ENCODE data around the gene C1QTNF4.
A peak's percentile ranks its signal among the peaks of the same experiment; 100 is the strongest.
"Not testable (repeated sequence)": the region's sequence is repeated elsewhere in the genome, so short reads cannot be mapped to it uniquely, and the experiment has no call there.

C1QTNF4 gene

DNA sequence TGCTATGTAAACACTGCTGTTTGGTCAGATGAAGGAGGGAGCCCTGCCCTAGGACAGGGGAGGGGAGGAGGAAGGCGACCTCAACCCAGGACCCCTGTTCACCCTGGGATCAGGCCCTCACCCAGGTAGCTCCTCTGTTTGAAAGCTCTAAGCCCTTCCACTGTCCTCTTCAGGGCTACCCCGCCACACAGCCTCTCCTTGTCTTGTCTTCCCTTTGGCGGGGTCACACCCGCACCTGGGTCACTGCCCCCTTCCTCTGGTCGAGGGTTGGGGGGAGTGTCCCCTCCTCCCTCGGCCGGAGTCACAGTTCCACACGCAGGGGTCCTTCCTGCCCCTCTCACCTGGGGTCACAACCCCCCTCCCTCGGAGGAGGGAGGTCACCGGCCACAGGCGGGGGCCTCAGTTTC is 29.3 kb downstream of the C1QTNF4 start:
- Histone ChIP-seq H3K4me1 (ENCODE audit: control insufficient read depth in 1 of 2, insufficient read depth in 2 of 2, low read length in 2 of 2) (peaks cover 0 to 13% of the 10 kb centered on the region in 2 donors), H3K9me3 (ENCODE audit: control insufficient read depth in 1 of 2, low read length in 2 of 2) (no peaks in the 10 kb centered on the region), H3K27me3 (ENCODE audit: low read depth, low read length) (no peaks in the 10 kb centered on the region), H3K27ac (ENCODE audit: low read length) (peak overlapping the region; percentile 23), H3K36me3 (ENCODE audit: control insufficient read depth in 1 of 2, insufficient read depth in 2 of 2, low read length in 2 of 2) (peaks cover under 1 to 7% of the 10 kb centered on the region in 2 donors), H3K4me3 (ENCODE audit: low read depth in 1 of 2, low read length in 2 of 2) (peak overlapping the region; percentile 81 to 96)

DNA sequence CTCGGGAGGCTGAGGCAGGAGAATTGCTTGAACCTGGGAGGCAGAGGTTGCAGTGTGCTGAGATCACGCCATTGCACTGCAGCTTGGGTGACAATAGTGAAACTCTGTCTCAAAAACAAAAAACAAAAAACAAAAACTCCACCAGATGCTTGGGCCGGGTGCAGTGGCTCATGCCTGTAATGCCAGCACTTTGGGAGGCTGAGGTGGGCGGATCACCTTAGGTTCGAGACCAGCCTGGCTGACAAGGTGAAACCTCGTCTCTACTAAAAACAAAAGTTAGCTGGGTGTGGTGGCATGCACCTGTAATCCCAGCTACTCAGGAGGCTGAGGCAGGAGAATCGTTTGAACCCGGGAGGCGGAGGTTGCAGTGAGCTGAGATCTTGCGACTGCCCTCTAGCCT is 29.8 kb downstream of the C1QTNF4 start:
- H3K4me1 ChIP-seq (ENCODE audit: control insufficient read depth in 1 of 2, insufficient read depth in 2 of 2, low read length in 2 of 2), result peaks cover 0 to 13% of the 10 kb centered on the region in 2 donors
- not testable (repeated sequence) for H3K4me3 ChIP-seq (ENCODE audit: low read depth in 1 of 2, low read length in 2 of 2)

DNA sequence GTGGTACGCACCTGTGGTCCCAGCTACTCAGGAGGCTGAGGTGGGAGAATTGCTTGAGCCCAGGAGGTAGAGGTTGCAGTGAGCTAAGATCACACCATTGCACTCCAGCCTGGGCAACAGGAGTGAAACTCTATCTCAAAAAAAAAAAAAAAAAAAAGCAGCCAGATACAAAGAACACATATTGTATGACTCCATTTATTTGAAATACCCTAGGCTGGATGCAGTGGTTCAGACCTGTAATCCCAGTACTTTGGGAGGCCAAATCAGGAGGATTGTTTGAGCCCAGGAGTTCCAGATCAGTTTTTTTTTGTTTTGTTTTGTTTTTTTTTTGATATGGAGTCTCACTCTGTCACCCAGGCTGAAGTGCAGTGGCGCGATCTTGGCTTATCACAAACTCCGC is 31.8 kb downstream of the C1QTNF4 start:
- H3K4me3 ChIP-seq (ENCODE audit: low read depth in 1 of 2, low read length in 2 of 2); H3K27me3 ChIP-seq (ENCODE audit: low read depth, low read length); H3K36me3 ChIP-seq (ENCODE audit: control insufficient read depth in 1 of 2, insufficient read depth in 2 of 2, low read length in 2 of 2); H3K27ac ChIP-seq (ENCODE audit: low read length); H3K9me3 ChIP-seq (ENCODE audit: control insufficient read depth in 1 of 2, low read length in 2 of 2): not testable (repeated sequence)
- peaks cover 0 to 13% of the 10 kb centered on the region in 2 donors for H3K4me1 ChIP-seq (ENCODE audit: control insufficient read depth in 1 of 2, insufficient read depth in 2 of 2, low read length in 2 of 2)

More for the DNA sequence above, 29.8 kb downstream of the C1QTNF4 start:
- not testable (repeated sequence) for H3K36me3 ChIP-seq (ENCODE audit: control insufficient read depth in 1 of 2, insufficient read depth in 2 of 2, low read length in 2 of 2); H3K27me3 ChIP-seq (ENCODE audit: low read depth, low read length); H3K9me3 ChIP-seq (ENCODE audit: control insufficient read depth in 1 of 2, low read length in 2 of 2); H3K27ac ChIP-seq (ENCODE audit: low read length)

DNA sequence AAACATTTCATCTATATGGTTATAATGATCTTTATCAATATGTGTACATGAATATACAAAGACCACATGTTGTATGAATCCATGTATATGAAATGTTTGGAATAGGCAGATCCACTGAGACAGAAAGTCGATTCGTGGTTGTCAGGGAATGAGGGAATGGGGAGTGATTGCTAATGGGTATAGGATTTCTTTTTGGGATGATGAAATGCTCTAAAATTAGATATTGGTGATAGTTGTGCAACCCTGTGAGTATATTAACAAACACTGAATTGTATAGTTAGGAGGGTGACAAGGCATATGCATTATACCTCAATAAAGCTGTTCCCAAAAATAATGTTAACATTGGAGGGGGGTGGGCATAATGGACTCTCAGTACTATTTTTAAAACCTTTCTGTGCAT is 33.8 kb downstream of the C1QTNF4 start:
- no peaks in the 10 kb centered on the region for H3K36me3 ChIP-seq (ENCODE audit: control insufficient read depth in 1 of 2, insufficient read depth in 2 of 2, low read length in 2 of 2)
- H3K9me3 ChIP-seq (ENCODE audit: control insufficient read depth in 1 of 2, low read length in 2 of 2), result no peaks in the 10 kb centered on the region
- no peaks in the 10 kb centered on the region for H3K27me3 ChIP-seq (ENCODE audit: low read depth, low read length)
- no peak overlapping the region for H3K4me3 ChIP-seq (ENCODE audit: low read depth in 1 of 2, low read length in 2 of 2)
- H3K27ac ChIP-seq (ENCODE audit: low read length), result no peak overlapping the region
- peaks cover 0 to 4% of the 10 kb centered on the region in 2 donors for H3K4me1 ChIP-seq (ENCODE audit: control insufficient read depth in 1 of 2, insufficient read depth in 2 of 2, low read length in 2 of 2)

DNA sequence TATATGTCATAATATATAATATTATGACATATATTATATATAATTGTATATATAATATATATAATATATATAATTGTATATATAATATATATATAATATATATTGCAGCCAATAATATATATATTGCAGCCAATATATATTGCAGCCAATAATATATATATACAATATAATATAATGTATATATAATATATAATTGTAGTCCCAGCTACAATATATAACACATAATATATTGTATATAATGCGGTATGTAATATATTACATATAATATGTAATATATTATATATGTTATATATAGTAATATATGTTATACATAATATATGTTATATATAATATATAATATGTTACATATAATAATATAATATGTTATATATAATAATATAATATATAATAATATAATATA is 35.5 kb downstream of the C1QTNF4 start:
- Histone ChIP-seq H3K27ac (ENCODE audit: low read length) (no peak overlapping the region), H3K9me3 (ENCODE audit: control insufficient read depth in 1 of 2, low read length in 2 of 2) (no peaks in the 10 kb centered on the region), H3K4me1 (ENCODE audit: control insufficient read depth in 1 of 2, insufficient read depth in 2 of 2, low read length in 2 of 2) (no peaks in the 10 kb centered on the region), H3K27me3 (ENCODE audit: low read depth, low read length) (no peaks in the 10 kb centered on the region), H3K4me3 (ENCODE audit: low read depth in 1 of 2, low read length in 2 of 2) (no peak overlapping the region), H3K36me3 (ENCODE audit: control insufficient read depth in 1 of 2, insufficient read depth in 2 of 2, low read length in 2 of 2) (no peaks in the 10 kb centered on the region)

DNA sequence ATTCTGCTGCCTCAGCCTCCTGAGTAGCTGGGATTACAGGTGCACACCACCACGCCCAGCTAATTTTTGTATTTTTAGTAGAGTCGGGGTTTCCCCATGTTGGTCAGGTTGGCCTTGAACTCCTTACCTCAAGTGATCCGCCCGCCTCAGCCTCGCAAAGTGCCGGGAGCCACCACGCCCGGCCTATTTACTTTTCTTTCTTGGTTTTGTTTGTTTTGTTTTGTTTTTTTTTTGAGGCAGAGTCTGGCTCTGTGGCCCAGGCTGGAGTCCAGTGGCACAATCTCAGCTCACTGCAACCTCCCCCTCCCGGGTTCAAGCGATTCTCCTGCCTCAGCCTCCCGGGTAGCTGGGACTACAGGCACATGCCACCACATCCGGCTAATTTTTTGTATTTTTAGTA is 37.2 kb downstream of the C1QTNF4 start:
- H3K4me1 ChIP-seq (ENCODE audit: control insufficient read depth in 1 of 2, insufficient read depth in 2 of 2, low read length in 2 of 2); H3K36me3 ChIP-seq (ENCODE audit: control insufficient read depth in 1 of 2, insufficient read depth in 2 of 2, low read length in 2 of 2); H3K9me3 ChIP-seq (ENCODE audit: control insufficient read depth in 1 of 2, low read length in 2 of 2); H3K27me3 ChIP-seq (ENCODE audit: low read depth, low read length); H3K27ac ChIP-seq (ENCODE audit: low read length); H3K4me3 ChIP-seq (ENCODE audit: low read depth in 1 of 2, low read length in 2 of 2): not testable (repeated sequence)

DNA sequence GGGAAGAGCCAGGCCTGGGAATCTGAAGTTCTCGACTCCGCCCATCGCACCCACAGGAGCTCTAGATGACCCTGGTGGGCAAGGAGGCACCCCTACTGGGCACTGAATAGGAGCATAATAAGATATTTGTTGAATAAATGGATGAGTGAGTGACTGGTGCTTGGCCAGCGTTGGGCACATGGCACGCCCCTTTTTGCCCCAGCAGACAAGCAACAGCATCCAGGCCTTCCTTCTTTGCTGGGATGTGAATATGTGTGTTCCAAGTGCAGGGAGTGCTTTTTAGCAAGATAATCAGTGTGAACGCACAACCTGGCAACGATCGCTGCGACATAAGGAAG is 40.8 kb downstream of the C1QTNF4 start:
- H3K4me1 ChIP-seq (ENCODE audit: control insufficient read depth in 1 of 2, insufficient read depth in 2 of 2, low read length in 2 of 2), result peaks cover 10 to 13% of the 10 kb centered on the region in 2 donors
- H3K36me3 ChIP-seq (ENCODE audit: control insufficient read depth in 1 of 2, insufficient read depth in 2 of 2, low read length in 2 of 2), result peaks cover 0 to 10% of the 10 kb centered on the region in 2 donors
- no peaks in the 10 kb centered on the region for H3K9me3 ChIP-seq (ENCODE audit: control insufficient read depth in 1 of 2, low read length in 2 of 2)
- no peaks in the 10 kb centered on the region for H3K27me3 ChIP-seq (ENCODE audit: low read depth, low read length)
- peak overlapping the region; percentile 31 for H3K27ac ChIP-seq (ENCODE audit: low read length)
- H3K4me3 ChIP-seq (ENCODE audit: low read depth in 1 of 2, low read length in 2 of 2), result peak overlapping the region; percentile 76 to 100

DNA sequence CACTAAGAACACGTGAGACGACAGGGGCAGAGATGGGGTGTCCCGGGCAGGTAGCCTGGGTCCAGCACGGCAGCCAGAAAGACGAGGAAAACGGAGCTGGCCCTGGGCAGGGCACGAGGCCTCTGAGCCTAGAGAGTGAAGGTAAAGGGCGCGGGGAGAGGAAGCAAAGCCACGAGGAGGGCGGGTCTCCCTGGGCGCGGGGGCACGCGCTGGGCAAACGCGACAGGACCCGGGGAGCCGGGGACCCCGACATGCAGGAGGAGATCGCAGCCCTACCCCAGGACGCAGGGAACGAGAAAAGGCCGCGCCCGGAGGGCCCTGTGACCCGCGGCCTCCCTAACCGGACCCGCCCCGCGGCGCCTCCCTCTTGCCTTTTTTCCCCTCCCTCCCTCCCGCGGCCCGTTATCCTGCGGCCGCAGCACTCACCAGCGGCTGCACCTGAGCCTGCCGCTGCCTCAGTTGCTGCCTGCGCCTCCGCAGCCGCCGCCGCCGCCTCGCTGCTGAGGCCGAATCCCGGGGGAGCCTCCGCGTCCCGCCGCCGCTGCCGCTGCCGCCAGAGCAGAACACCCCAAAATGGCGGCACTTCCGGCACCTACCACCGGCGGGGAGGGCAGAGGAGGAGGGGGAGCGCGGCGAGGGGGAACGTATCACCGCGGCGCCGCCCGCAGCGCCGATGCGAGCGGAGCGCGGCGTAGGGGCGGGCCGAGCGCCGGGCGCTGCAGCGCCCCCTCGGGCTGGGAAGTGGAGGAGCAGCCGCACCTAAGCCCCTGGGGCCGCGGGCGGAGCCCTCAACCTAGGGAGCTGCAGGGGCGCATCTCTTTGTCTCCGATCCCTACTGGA is 41.4 kb downstream of the C1QTNF4 start, which contains the start of gene CELF1:
TSS of gene CELF1 (minus strand) at position 567 of the 840 bp plus-strand sequence. CDS start 53,609 bp downstream, outside the sequence.
- H3K4me3 ChIP-seq (ENCODE audit: low read depth in 1 of 2, low read length in 2 of 2), result peak within 1 kb of the TSS; percentile 93 to 100

DNA sequence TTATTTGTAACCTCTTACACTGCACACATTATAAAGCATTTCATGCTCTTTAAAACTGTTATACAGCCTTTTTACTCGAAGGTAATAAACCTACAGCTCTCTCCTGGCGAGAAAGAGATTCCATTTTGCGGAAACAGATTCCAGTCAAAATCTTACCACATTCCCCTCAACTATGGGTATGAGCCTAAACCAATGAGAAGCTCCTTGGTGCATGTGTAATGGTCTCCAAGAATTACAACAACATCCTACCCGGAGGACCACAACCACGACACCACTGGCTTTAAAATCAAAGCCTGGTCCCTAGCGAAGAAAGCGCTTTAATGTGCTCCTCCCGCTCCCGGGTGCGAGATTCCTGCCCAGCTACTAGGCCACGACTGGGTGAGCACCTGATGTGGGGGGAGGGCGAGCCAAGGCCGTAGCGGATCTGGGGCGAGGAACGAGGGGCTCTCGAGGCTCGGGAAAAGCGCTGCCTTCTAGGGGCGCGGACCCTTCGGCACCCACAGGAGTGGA is 42.1 kb downstream of the C1QTNF4 start:
- H3K27ac ChIP-seq (ENCODE audit: low read length), result peak overlapping the region; percentile 96
- H3K36me3 ChIP-seq (ENCODE audit: control insufficient read depth in 1 of 2, insufficient read depth in 2 of 2, low read length in 2 of 2), result peaks cover 0 to 10% of the 10 kb centered on the region in 2 donors
- peaks cover 14 to 17% of the 10 kb centered on the region in 2 donors for H3K4me1 ChIP-seq (ENCODE audit: control insufficient read depth in 1 of 2, insufficient read depth in 2 of 2, low read length in 2 of 2)
- no peaks in the 10 kb centered on the region for H3K27me3 ChIP-seq (ENCODE audit: low read depth, low read length)
- H3K9me3 ChIP-seq (ENCODE audit: control insufficient read depth in 1 of 2, low read length in 2 of 2), result no peaks in the 10 kb centered on the region
- peak overlapping the region; percentile 93 to 100 for H3K4me3 ChIP-seq (ENCODE audit: low read depth in 1 of 2, low read length in 2 of 2)

More for the DNA sequence above, 41.4 kb downstream of the C1QTNF4 start, which contains the start of gene CELF1:
- H3K4me1 ChIP-seq (ENCODE audit: control insufficient read depth in 1 of 2, insufficient read depth in 2 of 2, low read length in 2 of 2), result peaks cover 11 to 13% of the 10 kb centered on the region in 2 donors
- H3K27ac ChIP-seq (ENCODE audit: low read length), result peak within 1 kb of the TSS; percentile 96
- peaks cover 0 to 10% of the 10 kb centered on the region in 2 donors for H3K36me3 ChIP-seq (ENCODE audit: control insufficient read depth in 1 of 2, insufficient read depth in 2 of 2, low read length in 2 of 2)
- no peaks in the 10 kb centered on the region for H3K27me3 ChIP-seq (ENCODE audit: low read depth, low read length)
- no peaks in the 10 kb centered on the region for H3K9me3 ChIP-seq (ENCODE audit: control insufficient read depth in 1 of 2, low read length in 2 of 2)

DNA sequence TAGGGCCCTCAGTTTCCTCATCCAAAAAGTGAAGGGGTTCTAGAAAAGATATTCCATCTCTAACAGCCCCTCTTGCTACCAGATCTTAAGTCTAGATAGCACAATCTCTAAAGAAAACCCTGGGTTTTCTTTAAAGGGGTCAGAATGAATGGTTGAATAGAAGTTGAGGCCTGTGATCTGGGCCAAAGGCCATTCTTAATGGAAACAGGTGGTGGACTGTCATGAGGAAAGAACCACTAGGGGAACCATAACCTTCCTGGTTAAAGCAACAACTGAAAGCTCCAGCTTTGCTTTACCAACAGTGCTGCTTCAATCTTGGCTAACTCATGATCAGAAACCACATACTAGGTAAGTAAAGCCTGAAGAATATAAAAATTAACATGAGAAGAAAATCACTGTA is 43.1 kb downstream of the C1QTNF4 start:
- Histone ChIP-seq H3K36me3 (ENCODE audit: control insufficient read depth in 1 of 2, insufficient read depth in 2 of 2, low read length in 2 of 2) (peaks cover 0 to 10% of the 10 kb centered on the region in 2 donors), H3K9me3 (ENCODE audit: control insufficient read depth in 1 of 2, low read length in 2 of 2) (no peaks in the 10 kb centered on the region), H3K27ac (ENCODE audit: low read length) (peak overlapping the region; percentile 96), H3K4me1 (ENCODE audit: control insufficient read depth in 1 of 2, insufficient read depth in 2 of 2, low read length in 2 of 2) (peaks cover 14 to 24% of the 10 kb centered on the region in 2 donors), H3K4me3 (ENCODE audit: low read depth in 1 of 2, low read length in 2 of 2) (peak overlapping the region; percentile 93 to 100), H3K27me3 (ENCODE audit: low read depth, low read length) (no peaks in the 10 kb centered on the region)

DNA sequence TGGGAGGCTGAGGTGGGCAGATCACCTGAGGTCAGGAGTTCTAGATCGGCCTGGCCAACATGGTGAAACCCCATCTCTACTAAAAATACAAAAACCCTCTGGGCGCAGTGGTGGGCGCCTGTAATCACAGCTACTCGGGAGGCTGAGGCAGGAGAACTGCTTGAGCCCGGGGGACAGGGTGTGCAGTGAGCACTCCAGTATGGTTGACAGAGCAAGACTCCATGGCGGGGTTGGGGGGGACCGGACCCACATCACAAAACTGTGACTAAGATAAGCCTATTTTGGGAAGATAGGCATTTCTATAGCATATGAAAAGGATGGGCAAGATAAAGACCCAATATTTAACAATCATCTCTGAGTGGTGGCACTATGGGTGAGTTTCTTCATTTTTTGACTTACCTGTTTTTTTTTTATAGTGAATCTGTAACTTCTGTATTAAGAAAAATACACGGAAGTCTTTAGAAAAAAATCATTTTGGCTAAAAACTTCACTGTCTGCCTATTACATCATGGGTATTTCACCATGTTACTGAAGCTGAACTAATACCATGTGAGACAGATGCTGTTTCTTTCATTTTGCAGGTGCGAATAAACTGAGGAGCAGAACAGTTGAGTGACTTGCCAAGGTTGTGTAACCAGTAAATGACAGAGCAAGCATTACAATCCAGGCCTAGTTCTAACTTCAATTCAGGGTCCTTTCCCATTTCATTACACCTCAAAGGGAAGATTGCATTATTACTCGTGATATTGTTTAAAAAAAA is 43.7 kb downstream of the C1QTNF4 start:
- H3K4me1 ChIP-seq (ENCODE audit: control insufficient read depth in 1 of 2, insufficient read depth in 2 of 2, low read length in 2 of 2), result peaks cover 14 to 24% of the 10 kb centered on the region in 2 donors
- H3K27ac ChIP-seq (ENCODE audit: low read length), result peak overlapping the region; percentile 96
- no peak overlapping the region for H3K4me3 ChIP-seq (ENCODE audit: low read depth in 1 of 2, low read length in 2 of 2)

More for the DNA sequence above, 43.7 kb downstream of the C1QTNF4 start:
- Histone ChIP-seq H3K27me3 (ENCODE audit: low read depth, low read length) (no peaks in the 10 kb centered on the region), H3K9me3 (ENCODE audit: control insufficient read depth in 1 of 2, low read length in 2 of 2) (no peaks in the 10 kb centered on the region), H3K36me3 (ENCODE audit: control insufficient read depth in 1 of 2, insufficient read depth in 2 of 2, low read length in 2 of 2) (peaks cover 0 to 10% of the 10 kb centered on the region in 2 donors)

All from muscle layer of duodenum (tissue), 2 donors.